ENCODE results near the gene CHAC2.

CHAC2 gene

DNA sequence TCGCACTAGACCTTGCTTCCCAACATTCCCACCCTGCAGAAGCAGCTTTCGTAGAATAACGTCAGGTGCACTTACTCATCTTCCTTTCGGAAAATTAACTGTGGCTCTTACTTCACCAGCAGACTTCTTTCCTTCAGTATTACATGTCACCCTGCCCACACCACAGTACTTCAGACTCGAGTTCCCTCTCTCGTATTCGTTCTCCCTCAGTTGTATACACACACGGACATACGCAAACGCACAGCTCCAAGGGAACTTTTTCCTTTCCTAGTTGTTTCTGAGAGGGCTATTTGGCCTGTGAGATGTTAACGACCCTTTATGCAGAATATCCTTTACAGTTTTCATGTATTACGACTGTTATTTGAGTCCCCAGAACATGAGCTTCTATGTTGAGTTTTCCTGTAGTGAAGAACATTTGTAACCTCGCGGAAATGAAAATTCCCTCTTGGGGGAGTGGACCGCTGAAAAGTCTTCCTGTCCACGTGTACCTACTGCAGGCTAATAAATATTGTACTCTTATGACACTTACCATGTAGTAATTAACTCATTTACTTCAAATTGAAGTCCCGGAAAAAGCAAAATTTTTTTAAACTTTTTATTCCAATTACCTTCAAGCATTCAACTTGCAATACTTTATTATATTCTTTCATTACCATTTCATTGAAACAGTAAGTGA is 20.1 kb downstream of the CHAC2 start:
- TF ChIP-seq, protein P1, sequence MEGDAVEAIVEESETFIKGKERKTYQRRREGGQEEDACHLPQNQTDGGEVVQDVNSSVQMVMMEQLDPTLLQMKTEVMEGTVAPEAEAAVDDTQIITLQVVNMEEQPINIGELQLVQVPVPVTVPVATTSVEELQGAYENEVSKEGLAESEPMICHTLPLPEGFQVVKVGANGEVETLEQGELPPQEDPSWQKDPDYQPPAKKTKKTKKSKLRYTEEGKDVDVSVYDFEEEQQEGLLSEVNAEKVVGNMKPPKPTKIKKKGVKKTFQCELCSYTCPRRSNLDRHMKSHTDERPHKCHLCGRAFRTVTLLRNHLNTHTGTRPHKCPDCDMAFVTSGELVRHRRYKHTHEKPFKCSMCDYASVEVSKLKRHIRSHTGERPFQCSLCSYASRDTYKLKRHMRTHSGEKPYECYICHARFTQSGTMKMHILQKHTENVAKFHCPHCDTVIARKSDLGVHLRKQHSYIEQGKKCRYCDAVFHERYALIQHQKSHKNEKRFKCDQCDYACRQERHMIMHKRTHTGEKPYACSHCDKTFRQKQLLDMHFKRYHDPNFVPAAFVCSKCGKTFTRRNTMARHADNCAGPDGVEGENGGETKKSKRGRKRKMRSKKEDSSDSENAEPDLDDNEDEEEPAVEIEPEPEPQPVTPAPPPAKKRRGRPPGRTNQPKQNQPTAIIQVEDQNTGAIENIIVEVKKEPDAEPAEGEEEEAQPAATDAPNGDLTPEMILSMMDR (IDR thresholded peaks at IDR 0.05; ENCODE audit: low read depth, low read length), result no peak
- DNase-seq (ENCODE audit: extremely low read depth, low read depth), result no peak

DNA sequence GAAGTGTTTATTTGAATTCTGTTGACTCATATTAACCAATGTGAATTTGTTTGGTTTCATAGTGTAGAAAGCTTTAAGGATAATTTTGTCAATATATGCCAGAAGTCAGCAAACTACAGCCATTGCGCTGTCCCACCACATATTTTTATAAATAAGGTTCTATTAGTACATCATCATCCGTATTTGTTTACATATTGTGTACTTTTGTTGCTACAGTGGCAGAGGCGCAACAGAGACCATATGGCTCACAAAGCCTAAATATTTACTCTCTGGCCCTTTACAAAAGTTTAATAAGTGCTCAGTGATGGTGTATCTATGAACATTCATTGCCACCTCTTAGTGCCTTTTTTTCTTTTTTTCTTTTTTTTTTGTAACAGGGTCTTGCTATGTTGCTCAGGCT is 25.7 kb downstream of the CHAC2 start:
- DNase-seq (ENCODE audit: extremely low read depth, low read depth), result no peak
- TF ChIP-seq, protein P1 (IDR thresholded peaks at IDR 0.05; ENCODE audit: low read depth, low read length), result no peak

DNA sequence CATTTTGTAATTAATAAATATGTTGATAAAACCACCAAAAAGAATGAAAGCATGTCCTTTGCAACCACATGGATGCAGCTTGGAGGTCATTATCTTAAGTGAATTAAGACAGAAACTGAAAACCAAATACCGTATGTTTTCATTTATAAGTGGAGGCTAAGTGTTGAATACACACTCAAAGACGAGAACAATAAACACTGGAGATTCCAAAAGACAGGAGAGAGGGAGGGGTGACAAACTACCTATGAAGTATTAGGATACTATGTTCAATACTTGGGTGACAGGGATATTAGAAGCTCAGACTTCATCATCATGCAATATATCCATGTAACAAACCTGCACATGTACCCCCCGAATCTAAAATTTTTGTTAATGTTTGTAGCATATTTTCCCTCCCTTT is 26.2 kb downstream of the CHAC2 start:
- DNase-seq (ENCODE audit: extremely low read depth, low read depth), result no peak
- TF ChIP-seq, protein P1 (IDR thresholded peaks at IDR 0.05; ENCODE audit: low read depth, low read length), result no peak

DNA sequence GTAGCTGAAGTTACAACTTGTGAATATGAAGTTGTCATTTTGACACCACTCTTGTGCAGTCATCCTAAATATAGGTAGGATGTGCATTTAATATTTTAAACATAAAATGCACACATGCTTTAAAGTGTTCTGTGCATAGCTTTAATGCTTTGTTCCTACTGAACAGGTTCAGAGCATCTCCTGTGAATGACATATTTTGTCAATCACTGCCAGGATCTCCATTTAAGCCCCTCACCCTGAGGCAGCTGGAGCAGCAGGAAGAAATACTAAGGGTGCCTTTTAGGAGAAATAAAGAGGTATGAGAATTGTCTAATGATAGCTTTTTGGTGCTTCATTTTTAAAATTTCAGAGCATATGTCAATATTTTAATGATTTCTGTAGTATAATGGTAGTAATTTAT is 33.9 kb downstream of the CHAC2 start:
- TF ChIP-seq, protein P1 (IDR thresholded peaks at IDR 0.05; ENCODE audit: low read depth, low read length), result no peak
- DNase-seq (ENCODE audit: extremely low read depth, low read depth), result no peak

DNA sequence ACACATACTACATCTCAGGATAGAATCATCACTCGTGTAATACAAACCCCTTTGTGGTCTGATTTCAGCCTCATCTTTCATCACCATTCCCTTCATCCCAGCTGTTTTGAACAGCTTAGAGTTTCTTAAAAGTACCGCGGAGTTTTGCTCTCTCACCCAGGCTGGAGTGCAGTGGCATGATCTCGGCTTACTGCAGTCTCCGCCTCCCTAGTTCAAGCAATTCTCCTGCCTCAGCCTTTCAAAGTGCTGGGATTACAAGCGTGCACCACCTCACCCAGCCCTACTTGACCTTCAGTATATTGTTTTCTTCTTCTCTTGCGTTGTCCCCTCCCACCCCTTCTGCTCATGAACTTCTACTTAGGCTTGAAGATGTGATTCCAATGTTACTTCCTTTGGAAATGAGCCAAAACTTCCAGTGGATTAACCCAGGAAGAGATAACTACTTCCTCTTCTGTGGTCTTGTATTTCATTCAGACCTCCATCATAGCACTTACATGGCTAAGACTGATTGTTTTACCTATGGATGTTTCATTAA is 35.1 kb downstream of the CHAC2 start:
- DNase-seq (ENCODE audit: extremely low read depth, low read depth), result no peak
- TF ChIP-seq, protein P1 (IDR thresholded peaks at IDR 0.05; ENCODE audit: low read depth, low read length), result no peak

DNA sequence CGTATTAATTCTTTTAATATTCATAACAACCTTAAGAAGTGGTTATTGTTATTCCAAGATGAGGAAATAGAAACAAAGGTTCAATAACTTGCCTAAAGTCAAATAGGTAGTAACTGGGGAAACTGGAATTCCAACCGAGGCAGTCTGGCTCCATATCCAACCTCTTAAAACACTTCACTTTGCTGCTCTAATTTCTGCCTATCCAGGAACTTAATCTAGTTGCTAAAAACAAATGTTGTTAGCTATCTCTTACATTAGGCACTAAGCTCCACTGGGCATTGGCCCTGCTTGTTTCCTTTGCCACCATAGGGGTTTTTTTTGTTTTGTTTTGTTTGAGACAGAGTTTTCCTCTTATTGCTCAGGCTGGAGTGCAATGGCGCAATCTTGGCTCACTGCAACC is 44.0 kb downstream of the CHAC2 start:
- no peak for DNase-seq (ENCODE audit: extremely low read depth, low read depth)
- TF ChIP-seq, protein P1 (IDR thresholded peaks at IDR 0.05; ENCODE audit: low read depth, low read length), result no peak

DNA sequence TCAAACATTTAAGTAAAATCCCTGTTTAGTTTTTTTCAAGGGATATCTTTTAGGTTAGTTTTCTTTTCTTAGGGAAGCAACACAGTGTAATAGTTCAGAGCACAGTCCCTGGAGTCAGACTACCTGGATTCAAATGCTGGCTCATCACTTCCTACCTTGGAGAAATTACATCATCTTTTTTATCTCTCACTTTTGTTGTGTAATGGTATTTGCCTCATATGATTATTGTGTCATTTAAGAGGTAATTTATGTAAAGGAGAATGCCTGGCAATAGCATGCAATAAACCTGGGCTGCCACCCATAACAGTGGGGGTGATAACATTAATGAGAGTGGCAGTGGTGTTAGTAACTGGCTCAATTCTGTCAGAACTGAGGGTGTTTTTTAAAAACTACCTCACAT is 45.5 kb downstream of the CHAC2 start:
- no peak for DNase-seq (ENCODE audit: extremely low read depth, low read depth)

More for the DNA sequence above, 45.5 kb downstream of the CHAC2 start:
- TF ChIP-seq, protein P1 (IDR thresholded peaks at IDR 0.05; ENCODE audit: low read depth, low read length), result no peak
